Measurements from ENCODE around the gene RAN. TPM values are rescaled to one million over a fixed set of nuclear protein-coding genes. Genes with fewer than 3 reads are reported as not detected.
A peak's percentile ranks its signal among the peaks of the same experiment; 100 is the strongest.

Gene RAN
- total and polyA plus RNA-seq, 8 donors, result 52.4 to 352 (median 198) TPM

GRCh38 chr12:130827432-130827831 lies 44.4 kb upstream of the RAN start:
- peaks cover 0 to 47% (median 26%) of the 10 kb centered on the region in 4 donors for H3K4me1 ChIP-seq
- intact Hi-C loops (cut with DNase I; ENCODE audit: low total_unique reads), result no loop called here
- H3K27me3 ChIP-seq, result no peaks in the 10 kb centered on the region
- H3K36me3 ChIP-seq, result peaks cover 6 to 23% (median 13%) of the 10 kb centered on the region in 4 donors
- TF ChIP-seq POLR2AphosphoS5 (IDR thresholded peaks at IDR 0.05), result no peak
- no peak for TF ChIP-seq EP300 (IDR thresholded peaks at IDR 0.05)
- no peak for TF ChIP-seq POLR2A (IDR thresholded peaks at IDR 0.05)
- TF ChIP-seq CTCF (IDR thresholded peaks at IDR 0.05), result no peak
- H3K9me3 ChIP-seq, result no peaks in the 10 kb centered on the region
- no peak overlapping the region for H3K4me3 ChIP-seq
- DNase-seq, result peak in 1 of 2 donors; percentile 41
- 64 to 82% (median 69%) methylated on average over 3 of the region's 3 CpGs for WGBS, 5 donors
- H3K27ac ChIP-seq, result peak overlapping the region in 3 of 5 donors; percentile 43 to 70 (median 49)

DNA sequence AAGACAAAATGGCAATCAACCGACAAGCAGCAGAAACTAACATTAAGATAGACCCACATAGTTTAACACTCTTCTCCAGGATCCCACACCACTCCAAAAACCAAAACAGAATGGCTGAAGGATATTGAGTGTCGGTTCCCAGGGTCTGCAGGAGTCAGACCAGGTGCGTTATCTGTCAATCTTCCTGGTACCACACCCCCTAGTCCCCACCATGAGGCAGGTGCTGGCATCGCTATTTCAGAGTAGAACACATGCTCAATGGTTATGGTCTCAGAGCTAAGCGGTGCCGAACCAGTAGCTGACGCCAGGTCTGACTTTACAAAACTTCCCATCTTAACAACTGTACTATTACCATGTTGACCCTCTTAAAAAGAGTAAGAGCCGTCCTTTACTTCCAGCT lies 43.0 kb upstream of the RAN start:
- TF ChIP-seq CTCF (IDR thresholded peaks at IDR 0.05) (no peak), POLR2A (IDR thresholded peaks at IDR 0.05) (no peak), EP300 (IDR thresholded peaks at IDR 0.05) (no peak), POLR2AphosphoS5 (IDR thresholded peaks at IDR 0.05) (no peak)
- 93 to 96% (median 95%) methylated on average over 8 of the region's 8 CpGs for WGBS, 5 donors
- Histone ChIP-seq H3K27ac (no peak overlapping the region), H3K27me3 (no peaks in the 10 kb centered on the region), H3K36me3 (peaks cover 0 to 10% (median 0%) of the 10 kb centered on the region in 4 donors), H3K9me3 (no peaks in the 10 kb centered on the region), H3K4me1 (peaks cover 0 to 55% (median 29%) of the 10 kb centered on the region in 4 donors), H3K4me3 (no peak overlapping the region)
- no peak for DNase-seq
- intact Hi-C loops (cut with DNase I; ENCODE audit: low total_unique reads), result no loop called here

GRCh38 chr12:130829391-130830245 lies 42.2 kb upstream of the RAN start:
- peaks cover 0 to 55% (median 29%) of the 10 kb centered on the region in 4 donors for H3K4me1 ChIP-seq
- intact Hi-C loops (cut with DNase I; ENCODE audit: low total_unique reads), result no loop called here
- 84 to 91% (median 86%) methylated on average over 14 to 17 of the region's 17 CpGs for WGBS, 5 donors
- no peaks in the 10 kb centered on the region for H3K27me3 ChIP-seq
- DNase-seq, result no peak
- H3K9me3 ChIP-seq, result no peaks in the 10 kb centered on the region
- TF ChIP-seq EP300 (IDR thresholded peaks at IDR 0.05), result no peak
- H3K36me3 ChIP-seq, result peaks cover 0 to 3% (median 0%) of the 10 kb centered on the region in 4 donors
- no peak overlapping the region for H3K4me3 ChIP-seq
- H3K27ac ChIP-seq, result no peak overlapping the region

- no peak for TF ChIP-seq CTCF (IDR thresholded peaks at IDR 0.05)
- no peak for TF ChIP-seq POLR2AphosphoS5 (IDR thresholded peaks at IDR 0.05)
- TF ChIP-seq POLR2A (IDR thresholded peaks at IDR 0.05), result no peak
- no peak for TF ChIP-seq EP300 (IDR thresholded peaks at IDR 0.05)
- Histone ChIP-seq H3K36me3 (peaks cover 0 to under 1% (median 0%) of the 10 kb centered on the region in 4 donors), H3K27ac (no peak overlapping the region), H3K27me3 (no peaks in the 10 kb centered on the region), H3K9me3 (no peaks in the 10 kb centered on the region), H3K4me1 (peaks cover 0 to 58% (median 29%) of the 10 kb centered on the region in 4 donors), H3K4me3 (no peak overlapping the region)
- 79 to 83% (median 81%) methylated on average over 11 to 14 of the region's 14 CpGs for WGBS, 5 donors
- intact Hi-C loops (cut with DNase I; ENCODE audit: low total_unique reads), result no loop called here
- no peak for DNase-seq
Measured at GRCh38 chr12:130830246-130830551, 41.7 kb upstream of the RAN start.

GRCh38 chr12:130831246-130831645 lies 40.6 kb upstream of the RAN start:
- intact Hi-C loops (cut with DNase I; ENCODE audit: low total_unique reads), result no loop called here
- Histone ChIP-seq H3K4me3 (no peak overlapping the region), H3K9me3 (no peaks in the 10 kb centered on the region), H3K27ac (no peak overlapping the region), H3K27me3 (no peaks in the 10 kb centered on the region), H3K4me1 (peaks cover 0 to 56% (median 30%) of the 10 kb centered on the region in 4 donors), H3K36me3 (no peaks in the 10 kb centered on the region)
- whole genome bisulfite sequencing, 5 donors, result 81 to 94% (median 89%) methylated on average over 4 of the region's 4 CpGs
- no peak for DNase-seq
- no peak for TF ChIP-seq EP300 (IDR thresholded peaks at IDR 0.05)
- no peak for TF ChIP-seq POLR2A (IDR thresholded peaks at IDR 0.05)
- TF ChIP-seq CTCF (IDR thresholded peaks at IDR 0.05), result no peak
- no peak for TF ChIP-seq POLR2AphosphoS5 (IDR thresholded peaks at IDR 0.05)

Measured in stomach (tissue), 9 donors.